NCI-H2196 (cell line): Measurements from ENCODE around the gene SDCBP2.

Experiments used
- DNase-seq: peaks from one replicate; lab custom pipeline; 2025; ENCODE audit not compliant: unreplicated experiment; lab: John Stamatoyannopoulos, UW

Gene SDCBP2

DNA sequence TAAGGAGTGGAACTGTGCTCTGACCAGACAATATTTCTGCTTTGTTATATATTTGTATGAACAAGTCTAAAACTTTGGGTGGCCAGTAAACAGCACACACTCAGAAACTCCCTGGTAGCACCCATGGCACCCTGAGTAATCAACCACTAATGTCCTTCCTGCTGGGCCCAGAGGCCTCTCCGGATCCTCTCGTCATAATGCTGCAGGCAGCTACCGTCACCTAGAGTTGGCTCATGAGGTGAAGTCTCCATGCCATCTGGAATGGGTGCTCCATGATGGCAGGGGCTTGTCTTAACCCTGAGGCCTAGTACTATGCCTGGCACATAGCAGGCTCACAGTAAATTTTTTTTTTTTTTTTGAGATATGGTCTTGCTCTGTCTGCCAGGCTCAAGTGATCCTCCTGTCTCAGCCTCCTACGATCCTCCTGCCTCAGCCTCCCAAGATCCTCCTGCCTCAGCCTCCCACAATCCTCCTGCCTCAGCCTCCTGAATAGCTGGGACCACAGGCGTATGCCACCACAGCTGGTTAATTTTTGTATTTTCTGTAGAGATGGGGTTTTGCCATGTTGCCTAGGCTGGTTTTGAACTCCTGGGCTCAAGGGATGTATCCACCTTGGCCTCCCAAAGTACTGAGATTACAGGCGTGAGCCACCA is 3.0 kb upstream of the SDCBP2 start:
- no peak for DNase-seq

DNA sequence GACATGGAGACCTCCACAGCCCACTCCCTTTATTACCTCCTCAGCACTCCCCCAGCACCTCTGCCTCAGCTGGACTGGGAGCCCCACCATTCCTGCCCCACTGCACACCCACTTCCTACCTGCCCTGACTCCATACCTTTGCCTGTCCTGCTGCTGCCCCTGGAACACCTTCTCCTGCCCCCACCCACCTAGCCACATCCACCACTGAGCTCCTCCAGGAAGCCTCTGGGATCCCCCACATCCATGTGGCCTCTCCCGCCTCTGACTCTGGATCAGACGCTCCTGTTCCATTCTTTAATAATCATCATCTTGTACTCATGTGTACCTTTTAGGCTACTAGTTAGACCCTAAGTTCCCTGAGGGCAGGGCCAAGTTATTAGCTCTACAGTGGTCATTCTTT is 2.2 kb upstream of the SDCBP2 start:
- DNase-seq, result no peak

DNA sequence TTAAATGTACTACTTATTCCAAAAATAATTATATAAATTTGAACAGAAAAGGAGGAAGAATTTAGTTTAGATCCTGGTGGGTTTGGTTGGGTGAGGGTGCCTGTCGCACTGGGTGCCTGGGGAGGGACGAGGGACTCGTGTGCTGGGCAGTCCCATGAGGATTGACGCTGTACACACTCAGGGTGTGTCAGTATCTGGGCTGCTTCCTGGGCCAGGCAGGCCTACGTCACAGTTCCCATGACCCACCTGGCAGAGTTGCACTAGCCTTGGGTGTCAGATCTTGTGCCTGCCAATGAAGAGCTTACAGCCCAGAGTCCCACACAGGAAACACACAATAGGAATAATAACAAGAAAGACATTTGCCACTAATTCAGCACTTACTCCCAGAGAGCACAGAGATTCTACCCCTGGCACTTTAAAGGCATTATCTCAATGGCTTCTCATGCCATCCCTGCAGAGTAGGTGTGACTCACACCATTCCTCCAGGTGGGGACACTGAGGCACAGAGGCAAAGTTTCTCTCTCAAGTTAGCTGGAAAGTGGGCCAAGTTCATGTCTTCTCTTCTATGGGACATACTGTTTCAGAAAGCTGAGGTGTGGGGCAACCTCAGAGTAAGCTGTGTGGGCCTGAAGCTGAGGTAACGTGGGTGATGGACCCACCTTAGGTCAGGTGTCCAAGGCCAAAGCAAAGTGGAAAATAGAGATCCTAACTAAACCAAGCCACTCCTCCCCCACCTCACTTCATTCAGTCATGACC is 1.3 kb upstream of the SDCBP2 start:
- no peak for DNase-seq

DNA sequence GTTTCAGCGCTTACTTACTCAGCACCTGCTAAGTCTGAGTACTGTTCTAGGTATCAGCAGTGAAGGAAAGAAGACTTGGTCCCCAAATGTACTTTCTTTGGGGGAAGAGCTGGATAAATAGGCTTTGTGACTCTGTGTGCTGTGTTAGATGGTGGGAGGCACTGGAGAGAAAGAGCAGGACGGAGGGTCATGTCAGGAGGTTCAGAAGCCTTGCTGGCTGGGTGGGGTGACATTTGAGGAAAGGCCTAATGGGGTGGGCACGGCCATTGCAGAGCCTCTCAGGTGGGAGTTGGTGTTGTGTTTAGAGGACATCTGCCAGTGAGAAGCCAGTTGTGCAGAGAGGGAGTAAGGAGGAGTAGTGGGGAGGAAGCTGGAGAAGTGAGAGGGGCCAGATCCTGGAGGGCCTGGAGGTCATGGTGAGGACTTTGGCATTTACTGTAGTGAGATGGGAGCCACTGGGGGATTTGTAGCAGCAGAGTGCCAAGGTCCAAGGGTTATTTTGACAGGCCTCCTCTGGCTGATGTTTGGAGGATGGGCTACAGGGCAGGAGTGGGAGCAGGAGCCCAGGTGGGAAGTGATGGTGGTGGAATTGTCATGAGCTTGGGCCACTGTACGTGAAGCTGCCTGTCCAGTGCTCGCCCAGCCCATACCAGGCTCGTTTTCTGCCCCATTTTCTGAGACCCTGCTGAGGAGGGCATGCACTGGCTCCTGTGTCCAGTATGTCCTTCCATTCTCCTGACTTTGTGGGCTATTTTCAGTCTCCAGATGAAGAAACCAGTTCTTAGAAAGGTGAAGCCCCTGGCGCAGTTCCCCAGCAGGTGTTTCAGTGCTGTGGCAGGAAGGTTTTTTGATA is 886 bp downstream of the SDCBP2 start:
- DNase-seq, result no peak

DNA sequence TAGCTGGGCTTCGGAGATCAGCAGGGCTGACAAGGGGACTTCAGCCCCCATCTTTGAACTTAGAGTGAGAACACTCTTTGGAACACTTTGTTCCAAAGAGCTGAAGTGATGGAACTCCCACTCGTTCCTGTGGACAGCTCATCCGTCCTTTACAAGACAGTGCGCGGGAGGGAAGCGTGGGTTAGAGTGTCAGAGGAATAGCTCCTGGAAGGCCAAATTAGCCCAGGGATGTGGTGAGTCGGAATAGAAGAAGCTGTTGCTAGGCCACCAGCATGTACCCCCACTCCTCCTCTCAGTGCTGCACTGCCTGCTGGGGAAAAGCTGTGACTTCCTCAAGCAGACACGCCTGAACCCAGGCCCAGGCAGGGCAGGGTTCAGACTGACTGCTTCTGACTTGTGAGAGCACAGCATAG is 1.7 kb downstream of the SDCBP2 start:
- DNase-seq, result no peak

DNA sequence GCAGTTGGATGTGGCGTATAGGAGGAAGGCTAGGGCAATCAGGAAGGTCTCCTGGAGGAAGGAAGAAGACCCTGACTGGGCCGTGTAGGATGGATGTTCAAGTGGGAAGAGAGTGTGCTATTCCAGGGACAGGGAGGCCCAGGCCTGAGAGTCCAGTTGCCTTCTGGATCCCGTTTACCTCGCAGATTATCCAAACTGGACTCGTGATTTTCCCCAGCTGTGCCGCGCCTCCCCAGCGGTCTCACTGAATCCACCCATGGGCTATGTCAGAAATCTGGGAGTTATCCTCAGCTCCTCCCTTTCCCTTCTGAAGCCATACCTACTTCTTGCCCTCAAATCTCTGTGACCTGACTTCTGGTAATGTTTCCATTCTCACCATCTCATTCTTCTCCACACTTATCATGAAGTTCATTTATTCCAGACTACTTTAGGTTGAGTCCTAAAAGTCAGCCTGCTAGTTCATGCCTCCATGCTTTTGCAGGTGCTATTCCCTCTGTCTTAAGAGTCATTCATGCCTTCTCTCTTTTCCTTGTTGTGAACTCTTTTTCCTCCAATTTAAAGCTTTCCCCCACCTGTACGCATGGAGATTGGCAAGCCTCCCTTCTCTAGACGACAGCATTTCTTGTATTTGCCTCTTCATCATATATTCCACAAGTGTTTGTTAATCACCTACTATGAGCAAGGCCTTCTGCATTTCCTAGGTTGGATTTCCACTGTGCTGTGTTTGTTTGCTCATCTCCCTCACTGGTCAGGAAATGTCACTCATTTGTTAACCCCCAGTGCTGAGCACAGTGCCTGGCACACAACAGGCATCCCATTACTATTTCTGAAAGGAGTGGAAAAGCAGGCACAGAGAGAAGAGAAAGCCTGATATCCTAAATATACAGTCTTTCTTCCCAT is 2.7 kb downstream of the SDCBP2 start:
- DNase-seq, result no peak

DNA sequence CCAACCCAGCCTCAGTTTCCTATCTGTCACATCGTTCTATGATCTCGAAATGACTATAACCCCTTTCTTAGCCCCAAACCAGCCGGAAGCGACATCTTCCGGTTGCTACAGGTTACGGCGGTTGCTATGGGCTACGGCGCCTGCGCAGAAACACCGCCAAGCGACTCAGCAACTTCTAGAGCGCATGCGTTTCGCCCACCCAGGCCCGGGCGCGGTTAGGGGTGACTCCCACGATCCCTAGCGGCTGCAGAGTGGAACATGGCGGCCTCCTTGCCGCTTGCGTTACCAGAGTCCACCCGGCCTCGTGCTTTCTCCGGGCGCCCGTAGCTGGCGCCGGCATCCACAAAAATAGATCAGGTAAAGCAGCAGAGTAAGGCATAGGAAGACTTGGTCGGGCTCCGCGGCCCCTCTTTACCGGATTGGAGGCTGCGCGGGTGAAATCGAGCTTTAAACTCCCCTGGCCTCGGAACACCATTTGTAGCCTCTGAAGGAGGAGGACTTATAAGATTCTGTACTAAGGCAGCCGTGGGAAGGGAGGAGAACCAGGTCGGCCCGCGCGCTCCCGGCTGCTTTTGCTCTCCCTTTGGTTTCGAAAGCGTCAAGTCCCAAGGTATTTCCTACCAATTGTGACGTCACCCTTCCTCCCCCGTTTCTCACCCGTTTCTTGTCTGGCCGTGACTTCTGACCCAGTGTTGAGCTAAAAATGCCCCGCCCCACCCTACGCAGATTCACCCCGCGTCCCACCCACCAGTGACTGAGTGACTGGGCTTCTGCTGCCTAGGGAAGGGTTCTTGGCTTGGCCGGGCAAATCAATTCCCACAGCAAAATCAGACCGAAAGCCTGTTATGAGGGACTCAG is 3.5 kb downstream of the SDCBP2 start:
- peak; percentile 95 for DNase-seq

DNA sequence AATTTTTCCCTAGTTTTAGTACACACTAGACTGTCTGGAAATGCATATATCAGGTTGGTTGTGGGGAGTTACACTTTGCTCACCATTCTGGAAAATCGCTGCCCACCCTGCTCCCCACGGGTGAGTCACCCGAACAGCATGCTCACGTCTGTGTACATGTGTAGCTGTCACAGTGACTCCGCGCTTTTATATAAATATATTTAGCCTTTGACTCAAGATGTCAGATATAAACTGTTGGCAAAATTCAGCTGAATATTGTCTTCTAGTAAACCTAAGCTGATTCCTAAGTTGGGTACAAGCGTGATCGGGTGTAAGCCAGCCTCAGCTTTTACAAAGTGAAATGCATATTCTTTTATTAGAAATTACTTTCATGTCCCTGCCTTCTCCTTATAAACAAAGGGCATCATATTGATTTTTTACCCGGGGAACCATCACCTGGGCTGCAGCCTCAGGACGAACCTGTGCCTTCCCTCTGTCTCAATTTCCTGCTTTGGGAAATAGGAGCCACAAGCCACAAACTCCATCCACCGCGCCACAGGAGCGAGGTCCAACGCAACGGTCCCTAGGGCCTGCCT is 4.3 kb downstream of the SDCBP2 start:
- no peak for DNase-seq

DNA sequence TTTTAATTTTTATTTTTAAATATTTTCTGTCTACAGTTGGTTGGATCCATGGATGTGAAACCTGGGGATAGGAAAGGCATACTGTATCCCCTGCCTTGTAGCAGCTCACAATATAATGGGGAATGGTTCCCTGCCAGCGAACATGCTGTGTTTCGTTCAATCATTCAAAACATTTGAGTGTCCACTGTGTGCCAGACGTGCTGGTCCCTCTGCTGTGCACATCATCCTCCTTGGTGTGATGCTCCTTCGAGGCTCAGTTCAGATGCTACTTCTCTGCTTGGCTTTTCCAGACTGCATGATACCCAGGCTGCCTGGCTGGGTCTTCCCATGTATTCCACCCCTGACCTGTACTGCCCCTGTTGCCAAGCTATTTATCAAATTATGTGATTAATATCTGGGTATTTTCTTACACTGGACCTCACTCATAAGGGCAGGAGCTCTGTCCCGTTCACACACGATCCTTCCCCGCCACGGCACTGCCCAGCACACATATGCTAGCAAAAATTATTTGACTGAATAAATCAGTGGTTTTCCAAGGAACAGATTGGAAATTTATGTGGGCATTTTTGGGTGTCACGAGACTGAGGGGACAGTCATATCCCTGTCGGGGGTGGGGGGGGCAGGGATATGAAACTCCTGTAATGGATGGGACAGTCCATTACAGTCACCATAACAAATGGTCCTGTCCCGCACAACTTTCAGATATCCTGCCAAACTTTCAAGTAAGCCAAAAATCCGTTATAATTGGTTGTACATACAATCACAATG is 4.9 kb downstream of the SDCBP2 start:
- no peak for DNase-seq

DNA sequence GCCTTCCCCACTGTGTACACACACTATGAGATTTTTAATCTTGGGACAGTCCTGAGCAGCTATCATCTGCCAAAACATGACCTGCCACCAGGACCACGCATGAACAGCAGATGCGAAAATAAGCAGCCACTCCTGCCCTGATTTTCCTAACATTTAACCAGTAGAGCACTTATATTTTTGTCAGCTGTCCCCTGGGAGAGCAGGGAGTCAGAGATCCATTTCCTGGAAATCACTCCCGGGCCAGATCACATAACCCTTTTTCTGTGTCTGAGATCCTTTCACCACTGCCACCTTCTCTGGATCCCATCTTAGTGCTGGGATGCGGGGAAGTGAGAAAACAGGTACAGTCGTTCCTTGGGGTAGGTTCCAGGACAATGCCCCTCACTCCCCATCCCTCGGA is 5.7 kb downstream of the SDCBP2 start:
- DNase-seq, result no peak

DNA sequence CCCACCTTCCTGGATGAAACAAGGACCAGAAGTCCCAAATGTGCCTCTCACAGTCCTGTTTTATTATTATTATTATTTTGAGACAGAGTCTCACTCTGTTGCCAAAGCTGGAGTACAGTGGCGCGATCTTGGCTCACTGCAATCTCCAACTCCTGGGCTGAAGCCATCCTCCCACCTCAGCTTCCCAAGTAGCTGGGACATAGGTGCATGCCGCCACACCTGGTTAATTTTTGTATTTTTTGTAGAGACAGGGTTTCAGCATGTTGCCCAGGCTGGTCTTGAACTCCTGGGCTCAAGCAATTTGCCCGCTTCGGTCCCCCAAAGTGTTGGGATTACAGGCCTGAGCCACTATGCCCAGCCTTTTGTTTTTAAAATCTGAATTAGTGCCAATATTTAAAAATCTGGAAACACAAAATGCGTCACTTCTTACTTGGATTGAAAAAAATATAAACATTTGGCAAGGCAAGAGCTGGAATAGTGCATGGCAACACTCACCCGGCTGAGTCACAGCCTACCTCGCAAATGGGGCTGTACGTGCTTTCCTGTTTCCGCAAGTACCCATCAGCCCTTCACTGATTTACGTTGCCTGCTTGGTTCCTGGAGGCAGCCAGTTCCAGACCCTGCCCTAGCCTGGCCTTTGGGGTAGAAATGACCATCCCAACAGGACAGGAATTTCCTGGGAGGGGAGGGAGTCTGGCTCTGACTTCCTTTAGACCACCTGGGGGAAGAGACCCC is 6.3 kb downstream of the SDCBP2 start:
- no peak for DNase-seq

DNA sequence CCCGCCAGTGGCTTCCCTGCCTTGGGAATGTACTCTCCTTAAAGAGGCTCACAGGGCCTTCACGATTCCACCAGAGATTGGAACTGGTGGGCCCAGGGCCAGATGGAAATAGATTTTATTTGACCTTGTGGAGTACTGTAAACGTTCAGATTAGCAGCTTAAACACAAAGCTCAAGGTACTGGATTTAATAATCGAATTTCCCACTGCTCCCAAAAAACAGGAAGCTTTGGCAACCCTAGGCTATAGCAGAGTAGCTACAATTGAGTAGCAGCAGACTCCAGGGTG is 7.3 kb downstream of the SDCBP2 start:
- no peak for DNase-seq

DNA sequence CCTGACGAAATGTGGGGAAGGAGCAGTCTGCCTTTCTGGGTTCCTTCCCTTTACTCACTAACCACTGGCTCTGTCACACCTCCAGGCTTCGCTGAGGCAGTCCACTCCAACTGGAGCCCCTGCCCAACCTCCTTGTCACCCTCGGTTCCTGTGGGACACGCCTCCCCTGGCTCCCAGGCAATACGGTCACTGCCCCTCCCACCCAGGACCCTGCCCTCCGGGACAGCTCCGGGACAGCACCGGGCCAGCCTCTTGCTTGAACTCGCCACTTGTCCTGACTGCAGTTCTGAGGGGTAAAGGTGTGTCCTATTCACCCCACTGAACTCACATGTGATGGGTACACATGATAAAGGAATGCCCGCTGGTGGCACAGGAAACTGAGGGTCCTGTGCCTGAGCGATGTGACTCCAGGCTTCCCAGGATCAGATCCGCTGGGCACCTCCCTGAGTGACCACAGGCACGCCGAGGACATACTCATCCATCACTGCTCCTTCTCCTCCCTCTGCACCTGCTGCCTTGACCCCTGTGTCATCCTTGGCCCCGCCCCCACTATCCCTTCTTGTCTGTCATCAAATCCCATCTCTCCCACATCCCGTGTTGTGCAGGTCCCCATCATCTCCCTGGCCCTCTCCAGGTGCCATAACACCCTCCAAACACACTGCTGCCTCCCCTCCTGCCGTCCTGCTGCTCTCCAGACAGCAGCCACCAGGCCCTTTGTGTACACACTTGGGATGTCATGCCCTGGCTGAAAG is 7.9 kb downstream of the SDCBP2 start:
- no peak for DNase-seq

DNA sequence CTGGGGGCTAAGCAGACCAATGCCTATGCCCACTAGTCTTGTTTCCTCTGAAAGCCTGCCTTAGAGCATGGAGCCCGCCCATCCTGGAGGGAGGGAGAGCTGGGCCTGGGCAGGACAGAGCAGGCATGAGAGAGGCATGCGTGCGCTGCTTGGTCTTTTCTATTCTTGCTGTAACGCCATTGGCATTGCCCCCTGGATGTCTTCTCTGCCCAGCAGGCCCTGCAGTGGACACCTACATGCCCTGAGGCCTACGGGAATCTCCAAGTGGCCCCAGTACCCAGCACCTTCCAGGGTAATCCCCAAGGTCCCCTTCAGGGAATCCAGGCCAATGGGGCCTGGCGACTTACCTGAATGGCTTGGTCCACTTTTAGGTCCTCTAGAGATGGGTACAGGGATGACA is 8.9 kb downstream of the SDCBP2 start:
- DNase-seq, result no peak

DNA sequence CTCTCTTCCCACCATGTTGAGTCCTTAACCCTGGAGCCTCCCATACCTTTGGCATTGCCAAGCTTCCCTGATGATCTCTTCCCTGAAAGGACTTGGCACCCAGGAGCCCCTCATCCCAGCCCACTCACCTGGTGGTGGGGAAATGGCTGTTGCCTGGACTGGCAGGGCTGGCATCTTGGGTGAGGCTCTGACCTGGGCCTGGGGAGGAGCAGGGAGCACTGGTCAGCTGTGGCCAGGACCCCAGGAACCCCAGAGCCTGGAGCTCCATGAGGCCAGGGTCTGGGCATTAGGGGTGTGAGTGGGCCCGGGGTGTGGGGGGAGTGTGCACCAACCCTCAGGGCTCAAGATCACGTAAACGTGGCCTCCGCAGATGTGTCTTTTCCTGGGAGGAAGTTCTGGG is 9.5 kb downstream of the SDCBP2 start:
- DNase-seq, result no peak

DNA sequence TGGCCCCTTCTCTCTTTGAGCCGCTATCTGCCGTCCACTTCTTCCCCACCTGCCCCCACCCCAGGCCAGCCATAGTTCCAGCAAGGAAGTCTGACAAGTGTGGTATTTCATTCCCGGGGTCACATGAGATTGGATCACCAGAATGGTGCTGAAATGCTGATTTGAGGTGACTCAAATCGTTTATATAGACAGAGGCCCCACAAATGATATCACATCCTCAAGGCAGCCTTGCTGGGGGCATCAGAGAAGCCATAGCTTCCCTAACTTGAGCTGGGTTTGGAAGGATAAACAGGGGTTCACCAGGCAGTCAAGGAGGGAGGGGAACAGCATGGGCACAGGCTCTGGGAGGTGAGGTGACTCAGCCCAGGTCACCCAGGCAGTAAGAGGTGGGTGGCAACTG is 9.9 kb downstream of the SDCBP2 start:
- DNase-seq, result no peak

DNA sequence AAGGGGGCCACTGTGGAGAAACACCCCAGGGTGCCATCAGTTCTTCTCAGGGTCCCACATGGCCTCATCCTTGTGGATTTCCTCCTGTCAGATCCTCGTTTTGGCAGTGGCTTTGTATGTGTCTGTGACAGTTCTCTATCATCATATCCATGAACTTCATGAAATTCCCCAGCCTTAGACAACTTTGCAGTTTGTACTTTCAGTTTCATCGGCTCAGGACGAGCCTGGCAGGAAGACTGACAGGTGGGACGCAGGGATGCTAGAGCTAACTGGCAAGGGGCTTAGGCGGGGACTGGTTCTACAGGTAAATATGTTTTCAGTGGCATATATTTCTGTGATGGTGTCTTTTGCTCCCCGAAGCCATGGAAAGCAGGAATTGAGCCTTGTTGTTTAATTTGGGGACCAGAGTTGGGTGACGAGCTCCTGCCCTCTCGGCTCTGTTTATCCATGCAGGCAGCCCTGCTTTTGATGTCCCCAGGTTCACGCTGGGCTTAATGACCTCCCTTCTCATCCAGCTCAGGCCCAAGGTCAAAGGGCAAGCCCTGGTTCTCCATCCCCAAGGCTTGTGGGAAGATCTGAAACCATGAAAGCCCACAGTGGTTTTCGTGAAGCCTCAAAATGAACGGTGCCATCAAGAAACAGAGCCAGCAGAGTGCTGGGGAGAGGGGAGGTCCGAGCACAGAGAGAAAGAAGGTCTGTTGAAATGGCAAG is 11.2 kb downstream of the SDCBP2 start:
- DNase-seq, result no peak
